Type B pancreatic cell (in vitro differentiated cells): ENCODE measurements around the gene OR52B6. TPM values are rescaled to one million over a fixed set of nuclear protein-coding genes. Genes with fewer than 3 reads are reported as not detected.

Source experiments
- DNase-seq: peaks from one replicate; pipeline ENCODE4 v3.0.0; 2021; ENCODE audit warnings: mixed read lengths; ENCODE audit not compliant: unreplicated experiment; ENCODE audit errors: extremely low spot score
- H3K27ac Mint-ChIP-seq: 2 replicates; pipeline ENCODE4 v1.8.0; 2021; ENCODE audit warnings: mild to moderate bottlenecking, mixed read lengths
- H3K27me3 Mint-ChIP-seq: 2 replicates; pipeline ENCODE4 v1.8.0; 2021; ENCODE audit warnings: mixed read lengths
- H3K36me3 Mint-ChIP-seq: 2 replicates; pipeline ENCODE4 v1.8.0; 2021; ENCODE audit warnings: mixed read lengths
- H3K4me1 Mint-ChIP-seq: one replicate; pipeline ENCODE4 v1.8.0; 2021; ENCODE audit warnings: mixed read lengths; ENCODE audit not compliant: unreplicated experiment
- H3K4me3 Mint-ChIP-seq: 2 replicates; pipeline ENCODE4 v1.8.0; 2021; ENCODE audit warnings: mild to moderate bottlenecking, mixed read lengths
- H3K9me3 Mint-ChIP-seq: 2 replicates; pipeline ENCODE4 v1.8.0; 2021; ENCODE audit warnings: mixed read lengths
- long read RNA-seq: library from polyadenylated mRNA; unstranded; transcript quantifications from one replicate; pipeline ENCODE4 v2.0.0, GENCODE V29; 2020
- total RNA-seq: library from RNA; stranded (reverse); gene quantifications from 2 replicates; pipeline ENCODE4 v1.2.1, GENCODE V29; 2021; ENCODE audit warnings: low replicate concordance
- TF ChIP-seq, protein P1 (sequence below): fragments of 200-600 bp; sonication (generic); conservative IDR thresholded peaks from 2 replicates; pipeline ENCODE4 v1.5.0; 2021; ENCODE audit warnings: antibody characterized with exemption, mild to moderate bottlenecking

Gene OR52B6, protein sequence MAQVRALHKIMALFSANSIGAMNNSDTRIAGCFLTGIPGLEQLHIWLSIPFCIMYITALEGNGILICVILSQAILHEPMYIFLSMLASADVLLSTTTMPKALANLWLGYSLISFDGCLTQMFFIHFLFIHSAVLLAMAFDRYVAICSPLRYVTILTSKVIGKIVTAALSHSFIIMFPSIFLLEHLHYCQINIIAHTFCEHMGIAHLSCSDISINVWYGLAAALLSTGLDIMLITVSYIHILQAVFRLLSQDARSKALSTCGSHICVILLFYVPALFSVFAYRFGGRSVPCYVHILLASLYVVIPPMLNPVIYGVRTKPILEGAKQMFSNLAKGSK
- total RNA-seq, result not detected in 2 replicates
- long read RNA-seq, result 0 reads

DNA sequence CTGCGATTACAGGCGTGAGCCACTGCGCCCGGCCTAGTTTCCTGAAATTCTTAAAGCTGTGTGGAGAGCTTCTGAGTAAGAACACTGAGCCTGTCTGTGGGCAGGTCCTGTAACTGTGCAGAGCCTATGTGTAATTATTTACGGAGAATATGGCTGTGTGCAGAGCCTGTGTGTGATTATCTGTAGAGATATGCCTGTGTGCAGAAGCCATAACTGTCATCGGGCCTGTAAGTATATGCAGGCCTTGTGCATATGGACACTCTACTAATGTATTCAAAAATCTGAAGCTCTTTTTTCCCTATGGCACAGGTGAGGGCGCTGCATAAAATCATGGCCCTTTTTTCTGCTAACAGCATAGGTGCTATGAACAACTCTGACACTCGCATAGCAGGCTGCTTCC, at the start of gene OR52B6:
Gene OR52B6, plus strand, starts transcription at position 301 of the 400 bp plus-strand sequence. Its CDS starts 0 bp downstream, at position 301.
- Mint-ChIP-seq H3K4me1 (no peaks in the 10 kb centered on the region), H3K4me3 (no peak within 1 kb of the TSS), H3K9me3 (no peaks in the 10 kb centered on the region), H3K36me3 (no peaks in the 10 kb centered on the region), H3K27me3 (no peaks in the 10 kb centered on the region), H3K27ac (no peak within 1 kb of the TSS)
- DNase-seq, result no peak
- TF ChIP-seq, protein P1, sequence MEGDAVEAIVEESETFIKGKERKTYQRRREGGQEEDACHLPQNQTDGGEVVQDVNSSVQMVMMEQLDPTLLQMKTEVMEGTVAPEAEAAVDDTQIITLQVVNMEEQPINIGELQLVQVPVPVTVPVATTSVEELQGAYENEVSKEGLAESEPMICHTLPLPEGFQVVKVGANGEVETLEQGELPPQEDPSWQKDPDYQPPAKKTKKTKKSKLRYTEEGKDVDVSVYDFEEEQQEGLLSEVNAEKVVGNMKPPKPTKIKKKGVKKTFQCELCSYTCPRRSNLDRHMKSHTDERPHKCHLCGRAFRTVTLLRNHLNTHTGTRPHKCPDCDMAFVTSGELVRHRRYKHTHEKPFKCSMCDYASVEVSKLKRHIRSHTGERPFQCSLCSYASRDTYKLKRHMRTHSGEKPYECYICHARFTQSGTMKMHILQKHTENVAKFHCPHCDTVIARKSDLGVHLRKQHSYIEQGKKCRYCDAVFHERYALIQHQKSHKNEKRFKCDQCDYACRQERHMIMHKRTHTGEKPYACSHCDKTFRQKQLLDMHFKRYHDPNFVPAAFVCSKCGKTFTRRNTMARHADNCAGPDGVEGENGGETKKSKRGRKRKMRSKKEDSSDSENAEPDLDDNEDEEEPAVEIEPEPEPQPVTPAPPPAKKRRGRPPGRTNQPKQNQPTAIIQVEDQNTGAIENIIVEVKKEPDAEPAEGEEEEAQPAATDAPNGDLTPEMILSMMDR, result no peak

GRCh38 chr11:5531053-5531831, 49.4 kb upstream of the OR52B6 start:
- Mint-ChIP-seq H3K27me3 (peaks cover 9% of the 10 kb centered on the region), H3K27ac (no peak overlapping the region)

GRCh38 chr11:5534046-5534445, 46.6 kb upstream of the OR52B6 start:
- H3K36me3 Mint-ChIP-seq, result no peaks in the 10 kb centered on the region
- TF ChIP-seq, protein P1, result no peak
- H3K27ac Mint-ChIP-seq, result no peak overlapping the region
- no peaks in the 10 kb centered on the region for H3K9me3 Mint-ChIP-seq
- no peak for DNase-seq
- peaks cover 6% of the 10 kb centered on the region for H3K27me3 Mint-ChIP-seq
- no peak overlapping the region for H3K4me3 Mint-ChIP-seq
- H3K4me1 Mint-ChIP-seq, result no peaks in the 10 kb centered on the region

More at GRCh38 chr11:5531053-5531831, 49.4 kb upstream of the OR52B6 start:
- TF ChIP-seq, protein P1, result no peak
- no peaks in the 10 kb centered on the region for H3K36me3 Mint-ChIP-seq
- no peak for DNase-seq
- H3K4me3 Mint-ChIP-seq, result no peak overlapping the region
- H3K9me3 Mint-ChIP-seq, result no peaks in the 10 kb centered on the region
- H3K4me1 Mint-ChIP-seq, result no peaks in the 10 kb centered on the region

- Mint-ChIP-seq H3K4me1 (no peaks in the 10 kb centered on the region), H3K36me3 (no peaks in the 10 kb centered on the region), H3K27me3 (peaks cover under 1% of the 10 kb centered on the region), H3K9me3 (no peaks in the 10 kb centered on the region), H3K27ac (no peak overlapping the region), H3K4me3 (no peak overlapping the region)
- DNase-seq, result no peak
- TF ChIP-seq, protein P1, result no peak
Observed at GRCh38 chr11:5536482-5536881, 44.2 kb upstream of the OR52B6 start.

DNA sequence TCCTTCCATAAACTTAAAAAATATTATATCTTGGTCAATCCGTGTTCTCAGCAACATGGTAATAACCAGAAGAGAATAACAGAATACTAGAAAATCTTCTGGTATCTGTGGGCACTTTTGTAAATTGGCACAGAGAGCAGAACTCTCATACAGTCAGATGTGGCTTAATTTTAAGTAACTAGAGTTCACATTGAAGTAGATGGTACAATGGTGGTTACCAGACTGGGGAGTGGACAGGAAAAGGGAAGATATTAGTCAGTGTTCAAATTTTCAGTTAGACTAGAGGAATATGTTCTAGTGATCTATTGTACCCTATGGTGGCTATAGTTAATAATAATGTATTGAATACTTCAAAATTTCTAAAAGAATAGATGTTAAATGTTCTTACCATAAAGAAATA, 39.2 kb upstream of the OR52B6 start:
- no peaks in the 10 kb centered on the region for H3K4me1 Mint-ChIP-seq
- H3K36me3 Mint-ChIP-seq, result no peaks in the 10 kb centered on the region
- H3K4me3 Mint-ChIP-seq, result no peak overlapping the region
- no peaks in the 10 kb centered on the region for H3K9me3 Mint-ChIP-seq
- no peak for DNase-seq
- no peaks in the 10 kb centered on the region for H3K27me3 Mint-ChIP-seq
- TF ChIP-seq, protein P1, result no peak
- no peak overlapping the region for H3K27ac Mint-ChIP-seq
